H1 (cell line): ENCODE results near the gene ELAVL2. TPM values are rescaled to one million over a fixed set of nuclear protein-coding genes. Genes with fewer than 3 reads are reported as not detected.

ENCODE experiments used
- CTCF ChIA-PET: fragments of 300-600 bp; sonication (Branson Sonifier 250); formaldehyde crosslinking; loops from one replicate; lab custom pipeline; 2021; ENCODE audit not compliant: partially characterized antibody; lab: Charles Lee
- POLR2A ChIA-PET: fragments of 300-600 bp; sonication (Branson Sonifier 250); formaldehyde crosslinking; loops from one replicate; lab custom pipeline; 2021; ENCODE audit warnings: inconsistent platforms; ENCODE audit not compliant: partially characterized antibody; lab: Charles Lee
- DNase-seq, 2 experiments: peaks; one replicate each; pipeline versions ENCODE4 v3.0.0 to v3.0.0-alpha.2; 2010 to 2022; ENCODE audit warnings: low spot score in 2 of 2, low read depth in 1 of 2, mixed read lengths in 1 of 2
- FAIRE-seq: peaks from 2 replicates; lab custom pipeline; 2011; peaks lifted over from hg19 to GRCh38; lab: Jason Lieb, UNC
- H2AFZ ChIP-seq: 2 replicates; pipeline ENCODE4 v1.8.1; 2012; ENCODE audit warnings: low read length, inconsistent platforms
- H2AK5ac ChIP-seq: 2 replicates; pipeline ENCODE4 v1.6.1; 2013; ENCODE audit warnings: low read depth, low read length
- H2BK120ac ChIP-seq: replicated peaks from 2 replicates; pipeline ENCODE3; 2013; ENCODE audit warnings: low read depth, low read length, inconsistent platforms
- H2BK12ac ChIP-seq: 2 replicates; pipeline ENCODE4 v1.6.1; 2013; ENCODE audit warnings: low read depth, low read length
- H2BK15ac ChIP-seq: 2 replicates; pipeline ENCODE4 v1.6.1; 2013; ENCODE audit warnings: low read length
- H2BK20ac ChIP-seq: 2 replicates; pipeline ENCODE4 v1.6.1; 2013; ENCODE audit warnings: low read length
- H2BK5ac ChIP-seq: 2 replicates; pipeline ENCODE4 v1.6.1; 2013; ENCODE audit warnings: low read depth, low read length
- H3K14ac ChIP-seq: 2 replicates; pipeline ENCODE4 v1.6.1; 2013; ENCODE audit warnings: inconsistent platforms; ENCODE audit not compliant: insufficient read length
- H3K18ac ChIP-seq: 2 replicates; pipeline ENCODE4 v1.6.1; 2013; ENCODE audit warnings: low read length; ENCODE audit errors: extremely low read depth
- H3K23ac ChIP-seq: 2 replicates; pipeline ENCODE4 v1.6.1; 2013; ENCODE audit warnings: inconsistent platforms; ENCODE audit not compliant: insufficient read length
- H3K23me2 ChIP-seq: 2 replicates; pipeline ENCODE4 v1.6.1; 2013; ENCODE audit warnings: low read depth, low read length
- H3K27ac ChIP-seq: 2 replicates; pipeline ENCODE4 v1.6.1; 2011; ENCODE audit warnings: low read depth, low read length, inconsistent platforms
- H3K27me3 ChIP-seq, 4 experiments: replicated peaks in 1 of 4; 1 replicate in 1 of 4; 2 replicates in 3 of 4; pipeline versions ENCODE4 v1.6.1 to v1.8.1; 2011 to 2013; ENCODE audit warnings: low read length in 3 of 4, mild to moderate bottlenecking in 3 of 4, inconsistent platforms in 2 of 4, mixed read lengths in 2 of 4, moderate library complexity in 1 of 4; ENCODE audit not compliant: control insufficient read depth in 3 of 4, insufficient read depth in 3 of 4; ENCODE audit errors: extremely low read depth in 1 of 4
- H3K36me3 ChIP-seq, 4 experiments: 2 replicates each; pipeline versions ENCODE4 v1.6.1 to v1.8.1; 2011 to 2013; ENCODE audit warnings: mild to moderate bottlenecking in 4 of 4, low read length in 3 of 4, moderate library complexity in 2 of 4, control low read depth in 1 of 4, inconsistent platforms in 1 of 4; ENCODE audit not compliant: insufficient read depth in 4 of 4, control insufficient read depth in 2 of 4
- H3K4ac ChIP-seq: replicated peaks from 2 replicates; pipeline ENCODE3; 2013; ENCODE audit warnings: low read length, low read depth, mixed read lengths, inconsistent platforms; ENCODE audit not compliant: insufficient read length
- H3K4me1 ChIP-seq, 4 experiments: replicated peaks in 1 of 4; 1 replicate in 1 of 4; 2 replicates in 3 of 4; pipeline versions ENCODE4 v1.6.1 to v1.8.1; 2011 to 2013; ENCODE audit warnings: low read length in 3 of 4, inconsistent platforms in 2 of 4, mixed read lengths in 1 of 4; ENCODE audit not compliant: insufficient read depth in 4 of 4, control insufficient read depth in 3 of 4
- H3K4me2 ChIP-seq, 2 experiments: 2 replicates each; pipeline versions ENCODE4 v1.6.1 to v1.8.1; 2011 to 2013; ENCODE audit warnings: low read depth in 2 of 2, low read length in 2 of 2, control low read depth in 1 of 2, inconsistent platforms in 1 of 2, mild to moderate bottlenecking in 1 of 2; ENCODE audit not compliant: insufficient read depth in 1 of 2
- H3K4me3 ChIP-seq, 4 experiments: fragments of 200-600, 300-600 bp in 1 of 4; sonication (generic), shearing (Covaris generic), sonication (Bioruptor Twin) in 1 of 4; 2 replicates each; pipeline versions ENCODE4 v1.5.1 to v1.8.1; 2011 to 2016; ENCODE audit warnings: low read length in 4 of 4, low read depth in 3 of 4, control low read depth in 2 of 4, inconsistent platforms in 2 of 4, mild to moderate bottlenecking in 2 of 4, mixed read lengths in 1 of 4, moderate library complexity in 1 of 4; ENCODE audit not compliant: insufficient read depth in 2 of 4; ENCODE audit errors: extremely low read depth in 1 of 4
- H3K56ac ChIP-seq: replicated peaks from 2 replicates; pipeline ENCODE3; 2013; ENCODE audit warnings: low read depth, mild to moderate bottlenecking, mixed read lengths, low read length, inconsistent platforms; ENCODE audit not compliant: insufficient read length
- H3K79me1 ChIP-seq: 2 replicates; pipeline ENCODE4 v1.6.1; 2013; ENCODE audit warnings: low read depth, low read length, control low read depth
- H3K79me2 ChIP-seq, 2 experiments: 2 replicates each; pipeline versions ENCODE4 v1.6.1 to v1.8.1; 2012 to 2013; ENCODE audit warnings: low read length in 2 of 2, mild to moderate bottlenecking in 2 of 2, inconsistent platforms in 1 of 2; ENCODE audit not compliant: insufficient read depth in 2 of 2, control insufficient read depth in 1 of 2
- H3K9ac ChIP-seq, 4 experiments: replicated peaks in 1 of 4; 1 replicate in 1 of 4; 2 replicates in 3 of 4; pipeline versions ENCODE4 v1.6.1 to v1.8.1; 2011 to 2013; ENCODE audit warnings: low read depth in 3 of 4, low read length in 3 of 4, control low read depth in 2 of 4, mild to moderate bottlenecking in 2 of 4, moderate library complexity in 2 of 4, inconsistent platforms in 1 of 4; ENCODE audit errors: extremely low read depth in 1 of 4
- H3K9me3 ChIP-seq, 2 experiments: 2 replicates each; pipeline versions ENCODE4 v1.6.1 to v1.8.1; 2012 to 2013; ENCODE audit warnings: mild to moderate bottlenecking in 2 of 2, moderate library complexity in 2 of 2, control low read depth in 1 of 2, inconsistent platforms in 1 of 2, low read depth in 1 of 2, low read length in 1 of 2, mixed read lengths in 1 of 2; ENCODE audit not compliant: insufficient read depth in 2 of 2
- H4K20me1 ChIP-seq, 2 experiments: replicated peaks in 1 of 2; 2 replicates each; pipeline versions ENCODE3 to v1.8.1; 2011 to 2013; ENCODE audit warnings: inconsistent platforms in 2 of 2, low read length in 2 of 2, mild to moderate bottlenecking in 1 of 2; ENCODE audit not compliant: insufficient read depth in 2 of 2, control insufficient read depth in 1 of 2
- H4K5ac ChIP-seq: 2 replicates; pipeline ENCODE4 v1.6.1; 2013; ENCODE audit warnings: low read length, low read depth, mixed read lengths, inconsistent platforms; ENCODE audit not compliant: insufficient read length
- H4K8ac ChIP-seq: 2 replicates; pipeline ENCODE4 v1.8.0; 2013; ENCODE audit warnings: mild to moderate bottlenecking, moderate library complexity, low read length, inconsistent platforms; ENCODE audit not compliant: insufficient read depth; ENCODE audit errors: extremely low read depth
- H4K91ac ChIP-seq: replicated peaks from 2 replicates; pipeline ENCODE3; 2013; ENCODE audit warnings: low read length, mixed read lengths, inconsistent platforms; ENCODE audit not compliant: insufficient read length
- BACH1 ChIP-seq: IDR thresholded peaks from 2 replicates; pipeline ENCODE4 v1.6.1; 2012; ENCODE audit warnings: low read length, improper control_type of control experiment
- CHD2 ChIP-seq: IDR thresholded peaks from 2 replicates; pipeline ENCODE4 v1.6.1; 2012; ENCODE audit warnings: low read length, improper control_type of control experiment
- EZH2 ChIP-seq: fragments of 200-600 bp; sonication (generic); IDR thresholded peaks from 2 replicates; pipeline ENCODE4 v1.7.1; 2012; ENCODE audit warnings: low read depth, mild to moderate bottlenecking, moderate library complexity, low read length, inconsistent platforms; ENCODE audit not compliant: severe bottlenecking
- SUZ12 ChIP-seq: fragments of 200-600 bp; sonication (generic); IDR thresholded peaks from 2 replicates; pipeline ENCODE4 v1.6.1; 2012; ENCODE audit warnings: mild to moderate bottlenecking, inconsistent platforms, low read length, moderate library complexity, mixed read lengths
- ZNF274 ChIP-seq: IDR thresholded peaks from 2 replicates; pipeline ENCODE4 v1.7.0; 2012; ENCODE audit warnings: low read length, borderline replicate concordance; ENCODE audit errors: extremely low read depth
- WGBS, 2 experiments: shearing (Covaris generic) in 1 of 2; methylation state at CpG; one replicate each; pipeline versions ENCODE4 v1.1.6 to v1.1.7; 2013 to 2015; ENCODE audit warnings: low lambda C conversion rate in 2 of 2, mixed read lengths in 2 of 2, inconsistent platforms in 1 of 2, low coverage in 1 of 2, missing lambda C conversion rate in 1 of 2; ENCODE audit not compliant: insufficient replicate concordance in 2 of 2, insufficient coverage in 1 of 2, insufficient read length in 1 of 2; ENCODE audit errors: extremely low coverage in 1 of 2, missing lambda C conversion rate in 1 of 2; 5-methylcytosine and 5-hydroxymethylcytosine counted together
- polyA plus RNA-seq, 7 experiments: library from polyadenylated mRNA; depleted of rRNA in 3 of 7; stranded (reverse) in 5 of 7; unstranded in 2 of 7; fragments of >200 nt in 5 of 7; fragments of 200-250 nt in 2 of 7; gene quantifications; 1 replicate in 5 of 7; 2 replicates in 1 of 7; 4 replicates in 1 of 7; pipeline versions ENCODE4 v1.2.1 to v1.2.3, GENCODE V29; 2011 to 2013; ENCODE audit warnings: missing spikeins in 2 of 7, mixed read lengths in 2 of 7
- total RNA-seq: library from RNA; stranded (reverse); fragmentation: NEBNext Ultra II Directional; extraction: Animal tissue kit (Norgen Biotek cat#: 25700); gene quantifications from 2 replicates; pipeline ENCODE4 v1.2.1, GENCODE V29; 2021
- TF ChIP-seq, protein P1 (sequence below): IDR thresholded peaks from 2 replicates; pipeline ENCODE4 v1.6.1; 2011; ENCODE audit warnings: low read length, improper control_type of control experiment

Gene ELAVL2
- total and polyA plus RNA-seq, 2 of the 8 experiments (the other 6 are each of a cell fraction or from before 2014, with no cell fraction given): 4.9 to 21.9 TPM

GRCh38 chr9:23723672-23724071 is 102.4 kb downstream of the ELAVL2 start:
- no peak overlapping the region for H3K18ac ChIP-seq
- H2BK12ac ChIP-seq: no peak overlapping the region
- no peak overlapping the region for H3K23ac ChIP-seq
- no peak overlapping the region for H2AK5ac ChIP-seq
- no peak overlapping the region for H2BK15ac ChIP-seq
- no peak overlapping the region for H3K4me3 ChIP-seq
- no peak overlapping the region for H3K27ac ChIP-seq
- no peak overlapping the region for H3K4ac ChIP-seq
- no peak overlapping the region for H4K8ac ChIP-seq
- ChIA-PET POLR2A (no interaction called here), CTCF (no interaction called here)
- no peak overlapping the region for H3K9ac ChIP-seq
- H3K56ac ChIP-seq: no peak overlapping the region
- no peaks in the 10 kb centered on the region for H3K23me2 ChIP-seq
- H3K79me1 ChIP-seq: no peaks in the 10 kb centered on the region; the same call in 1 of the 2 replicates
- no peak overlapping the region for H2BK20ac ChIP-seq
- peaks cover 0 to 2% of the 10 kb centered on the region in 2 experiments for H4K20me1 ChIP-seq
- H4K91ac ChIP-seq: no peak overlapping the region
- no peak for FAIRE-seq
- 87% methylated on average over 2 of the region's 2 CpGs; no CpG with 5 or more reads in 1 of the 2 experiments for WGBS, 2 experiments
- H3K9me3 ChIP-seq: no peaks in the 10 kb centered on the region
- H3K4me2 ChIP-seq: no peak overlapping the region
- H2AFZ ChIP-seq: no peak overlapping the region
- H3K36me3 ChIP-seq: no peaks in the 10 kb centered on the region
- H3K27me3 ChIP-seq: no peaks in the 10 kb centered on the region
- no peak overlapping the region for H2BK120ac ChIP-seq
- no peak overlapping the region for H3K14ac ChIP-seq
- peaks cover 0 to 13% (median 3%) of the 10 kb centered on the region in 4 experiments; a peak in 3 of 7 replicates for H3K4me1 ChIP-seq
- no peak for TF ChIP-seq EZH2
- TF ChIP-seq SUZ12: no peak
- TF ChIP-seq ZNF274: no peak
- TF ChIP-seq BACH1: no peak
- TF ChIP-seq, protein P1, sequence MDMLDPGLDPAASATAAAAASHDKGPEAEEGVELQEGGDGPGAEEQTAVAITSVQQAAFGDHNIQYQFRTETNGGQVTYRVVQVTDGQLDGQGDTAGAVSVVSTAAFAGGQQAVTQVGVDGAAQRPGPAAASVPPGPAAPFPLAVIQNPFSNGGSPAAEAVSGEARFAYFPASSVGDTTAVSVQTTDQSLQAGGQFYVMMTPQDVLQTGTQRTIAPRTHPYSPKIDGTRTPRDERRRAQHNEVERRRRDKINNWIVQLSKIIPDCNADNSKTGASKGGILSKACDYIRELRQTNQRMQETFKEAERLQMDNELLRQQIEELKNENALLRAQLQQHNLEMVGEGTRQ: no peak
- no peak for TF ChIP-seq CHD2
- TF ChIP-seq, all 59 proteins: peak for 0
- no peak overlapping the region for H2BK5ac ChIP-seq
- peaks cover 0 to 96% of the 10 kb centered on the region in 2 experiments; a peak in 2 of 4 replicates for H3K79me2 ChIP-seq
- H4K5ac ChIP-seq: no peak overlapping the region
- DNase-seq: no peak
